ENCODE data around the gene NIPAL3.
A peak's percentile ranks its signal among the peaks of the same experiment; 100 is the strongest.

The NIPAL3 gene

DNA sequence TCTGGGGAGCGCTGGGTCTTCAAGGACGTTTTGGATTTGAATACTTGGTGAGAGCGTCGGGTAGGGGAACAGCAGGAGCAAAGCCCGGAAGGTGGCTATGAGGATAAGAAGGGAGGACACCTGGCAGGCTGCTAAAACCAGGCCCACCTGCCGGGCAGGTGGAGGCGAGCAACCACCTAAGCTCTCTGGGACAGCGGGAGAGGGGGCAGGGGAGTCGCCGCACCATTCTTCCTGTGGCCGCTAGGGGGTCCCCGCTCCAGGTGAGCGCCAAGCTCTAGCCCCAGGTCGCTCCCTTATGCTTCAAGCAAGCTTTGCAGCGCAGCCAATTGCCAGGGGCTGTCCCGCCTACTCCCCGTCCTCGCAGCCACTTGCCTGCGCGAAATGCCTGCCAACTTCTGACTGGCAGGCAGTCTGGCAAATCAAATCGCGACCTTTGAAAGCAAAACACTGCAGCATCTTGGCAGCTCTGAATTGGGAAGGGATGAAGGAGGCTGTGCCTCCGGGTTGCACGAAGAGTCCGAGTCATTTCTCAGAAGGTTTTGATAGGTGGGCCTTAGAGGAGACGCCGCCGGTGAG is at the start of gene NIPAL3:
TSS of gene NIPAL3 (plus strand) at position 469 of the 576 bp plus-strand sequence. CDS start 3,746 bp downstream, outside the sequence.
- peak; percentile 99 for DNase-seq (ENCODE audit: low spot score)

DNA sequence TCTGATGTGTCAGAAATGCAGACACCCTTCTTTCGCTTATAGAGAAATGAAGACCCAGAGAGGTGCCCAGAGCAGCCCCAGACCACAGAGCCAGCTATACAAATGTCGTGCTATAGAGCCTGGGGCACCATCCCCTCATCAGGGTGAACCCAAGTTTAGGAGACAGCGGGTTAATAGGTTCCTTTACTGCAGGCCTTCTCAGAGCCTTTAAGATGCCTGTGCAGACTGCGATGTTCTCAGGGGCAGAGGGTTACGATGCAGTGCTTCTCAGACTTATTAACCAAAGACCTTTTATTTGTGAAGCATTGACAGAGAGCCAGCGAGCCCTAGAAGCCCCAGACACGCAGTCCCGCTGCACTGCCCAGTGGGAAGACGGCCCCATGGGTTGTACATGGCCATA is 48.9 kb upstream of the NIPAL3 start:
- no peak for DNase-seq (ENCODE audit: low spot score)

DNA sequence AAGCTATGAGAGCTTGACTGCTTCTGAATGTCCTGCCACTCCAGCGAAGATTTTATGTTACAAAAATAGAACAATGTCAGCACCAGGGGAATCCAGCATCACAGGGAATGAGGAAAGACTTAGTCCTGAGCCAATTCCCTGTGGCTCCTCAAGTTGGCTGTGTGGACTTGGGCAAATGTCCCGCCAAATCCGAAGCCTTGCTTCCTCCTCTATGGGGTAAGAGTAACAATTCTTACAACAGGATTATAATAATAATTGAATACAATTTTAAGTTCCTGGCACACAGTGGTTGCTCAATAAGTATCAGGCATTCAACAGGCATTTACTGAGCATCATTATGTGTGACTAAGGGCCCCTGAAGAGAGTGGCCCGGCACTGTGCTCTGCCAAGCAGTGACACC is 46.4 kb upstream of the NIPAL3 start:
- peak; percentile 71 for DNase-seq (ENCODE audit: low spot score)

DNA sequence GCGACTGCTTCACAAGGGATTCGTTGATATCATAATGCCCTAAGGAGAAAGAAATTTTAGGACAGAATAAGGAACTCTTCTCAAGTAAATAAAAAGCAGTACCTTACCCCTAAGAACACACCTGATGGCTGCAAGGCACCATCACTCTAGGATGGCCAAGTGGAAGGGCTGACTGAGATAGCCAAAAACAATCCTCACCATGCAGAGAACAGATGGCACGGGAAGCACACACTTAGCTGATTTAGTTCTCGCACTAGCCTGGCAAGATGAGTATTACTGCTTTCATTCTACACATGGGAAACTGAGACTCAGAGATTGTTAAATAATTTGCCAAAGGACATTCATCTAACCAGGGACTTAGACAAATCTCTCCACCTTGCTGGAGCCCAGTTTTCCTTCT is 45.8 kb upstream of the NIPAL3 start:
- DNase-seq (ENCODE audit: low spot score): peak; percentile 94

DNA sequence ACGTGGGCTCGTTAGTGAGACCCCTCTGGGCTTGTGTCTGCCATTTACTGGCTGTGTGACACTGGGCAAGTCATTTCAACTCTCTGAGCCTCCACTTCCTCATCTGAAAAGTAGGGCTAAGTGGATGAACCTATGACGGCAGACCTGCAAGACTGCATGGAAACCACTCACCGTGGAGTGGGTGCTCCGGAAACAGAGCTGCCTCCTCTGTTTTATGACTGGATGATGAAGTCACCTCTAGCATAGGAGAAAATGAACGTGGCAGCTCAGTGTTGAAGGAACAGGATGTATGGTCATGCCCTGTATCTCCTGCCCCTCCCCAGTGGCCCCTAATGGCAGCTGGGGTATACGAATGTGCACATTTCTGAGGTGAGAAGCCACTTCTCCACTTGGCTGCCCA is 42.6 kb upstream of the NIPAL3 start:
- no peak for DNase-seq (ENCODE audit: low spot score)

DNA sequence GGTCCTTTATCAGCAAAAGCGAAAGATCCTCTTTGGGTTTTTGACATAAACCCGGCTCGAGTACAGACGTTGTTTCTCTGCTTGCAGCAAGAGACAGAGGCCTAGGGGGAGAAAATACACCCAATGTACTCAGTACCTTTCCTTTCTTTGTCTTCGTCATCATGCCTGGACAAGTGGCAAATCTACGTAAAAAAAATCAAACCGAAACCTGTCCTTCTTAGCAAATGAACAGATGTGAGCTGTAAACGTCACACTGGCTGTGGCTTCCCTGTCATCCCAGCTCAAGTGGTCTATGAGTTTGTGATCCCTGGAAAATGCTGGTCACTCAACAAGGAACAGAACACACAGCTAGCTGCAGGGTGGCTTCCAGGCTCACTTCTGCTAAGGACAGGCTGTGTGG is 41.9 kb upstream of the NIPAL3 start:
- no peak for DNase-seq (ENCODE audit: low spot score)

DNA sequence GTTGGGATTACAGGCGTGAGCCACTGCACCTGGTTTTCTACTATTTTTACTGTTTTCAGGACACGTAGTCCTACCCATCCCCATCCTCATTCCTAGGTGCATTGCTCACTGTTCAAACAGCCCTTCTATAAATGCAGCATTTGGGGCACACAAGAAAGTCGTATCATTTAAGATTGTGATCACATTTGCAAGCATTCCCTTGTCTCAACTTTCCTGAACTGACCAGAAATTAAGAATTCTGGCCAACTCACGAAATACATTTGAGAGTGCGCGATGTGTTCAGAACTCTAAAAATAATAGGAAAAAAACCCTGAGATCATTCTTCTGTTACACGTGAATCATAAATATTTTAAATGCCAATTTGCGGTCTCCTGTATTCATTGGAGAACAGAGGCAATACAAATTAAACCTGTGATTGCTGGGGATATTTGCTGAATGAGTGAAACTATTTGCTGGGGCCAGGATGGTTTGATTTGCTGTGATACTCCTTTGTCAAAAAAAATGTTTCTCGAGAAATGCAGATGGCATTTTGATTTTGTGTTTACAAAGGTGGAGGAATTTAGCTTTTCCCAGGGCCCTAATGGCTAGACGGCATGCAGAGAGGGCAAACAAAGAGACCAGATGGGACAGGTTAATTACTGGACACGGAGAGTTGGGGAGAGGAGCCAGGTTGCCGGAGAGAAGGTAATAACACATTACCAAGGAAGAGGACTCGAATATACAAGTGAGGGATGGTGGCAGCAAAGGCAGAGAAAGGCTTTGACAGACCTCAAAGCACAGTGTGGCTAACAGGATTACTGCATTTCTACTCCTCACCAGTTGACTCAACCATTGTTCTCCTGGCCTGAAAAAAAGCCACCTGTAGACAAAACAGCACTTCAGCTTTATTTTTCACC is 40.5 kb upstream of the NIPAL3 start:
- DNase-seq (ENCODE audit: low spot score): peak; percentile 98

DNA sequence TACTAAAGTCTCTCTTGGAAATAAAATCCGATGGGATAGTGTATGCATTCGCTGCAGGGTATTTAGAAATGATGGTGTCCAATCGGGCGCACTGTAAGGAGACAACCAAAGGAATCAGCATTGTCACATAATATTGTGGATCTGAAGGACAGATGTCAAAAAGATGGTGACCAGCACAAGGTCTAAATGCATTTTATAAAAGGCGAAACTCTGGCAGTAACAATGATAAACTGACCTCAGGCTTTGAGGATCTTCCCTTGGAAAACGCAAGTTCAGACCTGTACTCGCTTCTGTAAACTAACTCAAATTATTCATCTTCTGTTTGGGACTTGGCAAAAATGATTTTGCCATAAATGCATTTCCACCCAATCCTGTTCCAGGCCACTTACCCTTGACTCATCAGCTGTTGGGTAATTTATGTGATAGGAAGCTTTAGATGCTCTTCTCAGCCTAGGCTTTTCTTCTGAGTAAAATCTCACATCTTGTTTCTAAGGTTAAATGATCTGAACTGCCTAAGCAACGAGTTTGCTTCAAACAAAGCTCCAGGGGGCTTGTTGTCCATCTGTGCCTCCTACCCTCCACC is 35.8 kb upstream of the NIPAL3 start:
- no peak for DNase-seq (ENCODE audit: low spot score)

DNA sequence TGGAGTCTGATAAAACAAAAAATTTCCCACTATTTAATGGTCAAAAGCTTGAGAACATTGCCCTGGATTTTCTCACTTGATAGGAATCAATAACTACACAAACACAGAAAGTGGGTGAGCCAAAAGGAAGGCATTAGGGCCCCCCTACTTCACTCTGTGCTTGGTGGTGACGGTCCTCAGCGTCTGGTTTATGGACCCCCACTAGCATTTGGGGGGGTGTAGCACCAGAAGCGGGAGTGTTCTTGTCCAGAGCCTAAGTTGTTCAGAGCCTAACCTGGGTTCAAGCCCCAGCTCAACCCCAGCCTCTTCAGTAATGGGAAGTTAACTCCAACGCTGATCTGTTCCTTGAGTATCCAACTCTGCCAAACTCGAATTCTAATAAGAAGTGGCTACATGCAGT is 35.1 kb upstream of the NIPAL3 start:
- DNase-seq (ENCODE audit: low spot score): no peak

DNA sequence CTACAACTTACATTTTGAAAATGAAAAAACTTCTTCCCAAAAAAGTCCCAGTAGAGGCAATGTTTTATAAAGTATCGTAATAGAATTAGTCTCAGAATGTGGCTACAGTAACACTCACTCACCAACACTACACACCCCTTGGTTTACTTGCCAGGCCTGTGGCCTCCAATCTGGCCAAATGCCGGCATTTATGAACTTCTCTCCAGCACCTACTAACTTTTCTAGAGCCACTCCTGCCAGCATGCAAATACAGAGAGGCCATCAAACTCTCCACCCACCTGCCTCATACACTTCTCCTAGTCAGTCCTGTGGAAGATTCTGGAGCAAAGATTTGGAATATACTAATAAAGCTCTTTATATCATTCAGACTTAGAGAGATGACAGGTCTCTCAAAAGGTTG is 34.3 kb upstream of the NIPAL3 start:
- no peak for DNase-seq (ENCODE audit: low spot score)

DNA sequence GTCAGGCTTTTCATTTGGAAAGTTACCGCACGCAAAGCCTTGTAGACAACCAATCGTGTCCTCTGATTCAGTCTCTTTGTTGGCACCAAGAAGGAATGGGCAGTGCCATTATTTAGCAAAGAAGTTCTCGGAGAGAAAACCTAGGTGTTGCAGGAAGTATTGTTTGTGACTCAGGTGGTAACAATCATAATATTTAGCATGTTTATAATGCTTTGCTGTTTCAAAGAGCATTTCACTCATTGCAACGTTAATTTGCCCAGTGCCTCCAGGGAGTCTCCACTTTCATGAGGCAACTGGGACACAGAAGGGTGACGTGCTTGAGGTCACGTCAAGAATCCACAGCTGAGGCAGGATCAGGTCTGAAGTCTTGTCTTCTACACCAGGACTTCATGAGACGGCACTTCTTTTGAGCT is 33.4 kb upstream of the NIPAL3 start:
- no peak for DNase-seq (ENCODE audit: low spot score)

DNA sequence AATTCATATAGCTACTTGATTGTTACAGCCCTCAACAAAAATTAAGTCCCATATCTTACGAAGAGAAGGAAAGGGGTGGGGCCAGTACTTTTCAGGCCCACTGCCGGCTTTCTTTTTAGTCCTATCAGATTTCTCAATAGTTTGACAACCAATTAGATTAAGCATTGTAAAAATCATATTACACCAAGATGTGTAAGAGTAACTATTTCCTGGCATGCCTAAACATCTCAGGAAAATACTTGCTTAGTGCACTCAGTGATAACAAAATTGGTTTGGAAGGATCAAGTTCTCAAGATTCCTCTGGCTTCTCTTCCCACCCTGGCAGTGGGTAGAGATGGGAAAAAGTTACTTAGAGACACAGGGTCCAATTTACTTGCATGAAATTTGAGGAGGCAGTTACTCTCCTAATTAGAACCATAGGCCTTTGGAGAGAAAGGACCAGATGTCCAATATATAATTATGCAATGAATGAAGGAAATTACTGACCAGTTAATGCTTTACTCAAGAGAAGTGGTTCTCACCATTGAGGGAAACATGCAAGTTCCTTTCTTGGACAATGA is 32.1 kb upstream of the NIPAL3 start:
- no peak for DNase-seq (ENCODE audit: low spot score)

DNA sequence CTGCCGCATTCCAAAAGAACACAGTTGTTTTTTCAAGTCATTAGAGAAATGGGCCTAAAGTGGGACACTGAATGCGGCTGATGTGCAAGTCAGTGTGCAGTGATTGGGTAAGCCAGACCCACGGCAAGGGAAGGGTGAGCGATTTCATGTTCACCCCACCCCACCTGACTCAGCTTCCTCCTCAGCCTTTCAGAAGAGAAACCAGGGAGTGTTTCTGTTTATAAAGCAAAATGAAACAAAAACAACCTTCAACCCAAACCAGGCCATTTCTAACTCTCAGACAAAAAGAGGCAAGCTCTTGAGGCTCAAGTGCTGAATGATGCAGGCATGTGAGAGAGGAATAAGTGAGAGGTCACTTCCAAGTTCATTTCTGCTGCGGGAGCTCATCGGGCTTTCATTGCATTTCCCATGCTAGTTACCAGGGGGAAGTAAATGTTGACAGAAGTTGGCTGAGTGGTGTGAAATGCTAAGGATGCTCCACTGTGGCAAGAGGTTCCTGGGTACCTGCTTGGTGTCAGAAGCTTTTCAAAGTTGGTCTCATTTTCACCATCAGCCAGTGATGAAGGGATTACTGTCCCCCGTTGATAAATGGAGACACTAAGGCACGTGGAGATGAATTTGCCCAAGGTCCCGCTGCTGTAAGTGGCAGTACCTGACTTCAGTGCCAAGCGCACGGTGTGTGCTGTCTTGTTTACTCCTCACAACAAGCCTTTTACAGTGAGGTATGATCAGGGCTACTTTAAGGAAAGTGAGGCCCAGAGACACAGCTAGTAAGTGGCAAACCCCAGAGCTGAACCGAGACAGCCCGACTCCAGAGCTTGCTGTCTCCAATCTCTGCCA is 31.1 kb upstream of the NIPAL3 start:
- no peak for DNase-seq (ENCODE audit: low spot score)

DNA sequence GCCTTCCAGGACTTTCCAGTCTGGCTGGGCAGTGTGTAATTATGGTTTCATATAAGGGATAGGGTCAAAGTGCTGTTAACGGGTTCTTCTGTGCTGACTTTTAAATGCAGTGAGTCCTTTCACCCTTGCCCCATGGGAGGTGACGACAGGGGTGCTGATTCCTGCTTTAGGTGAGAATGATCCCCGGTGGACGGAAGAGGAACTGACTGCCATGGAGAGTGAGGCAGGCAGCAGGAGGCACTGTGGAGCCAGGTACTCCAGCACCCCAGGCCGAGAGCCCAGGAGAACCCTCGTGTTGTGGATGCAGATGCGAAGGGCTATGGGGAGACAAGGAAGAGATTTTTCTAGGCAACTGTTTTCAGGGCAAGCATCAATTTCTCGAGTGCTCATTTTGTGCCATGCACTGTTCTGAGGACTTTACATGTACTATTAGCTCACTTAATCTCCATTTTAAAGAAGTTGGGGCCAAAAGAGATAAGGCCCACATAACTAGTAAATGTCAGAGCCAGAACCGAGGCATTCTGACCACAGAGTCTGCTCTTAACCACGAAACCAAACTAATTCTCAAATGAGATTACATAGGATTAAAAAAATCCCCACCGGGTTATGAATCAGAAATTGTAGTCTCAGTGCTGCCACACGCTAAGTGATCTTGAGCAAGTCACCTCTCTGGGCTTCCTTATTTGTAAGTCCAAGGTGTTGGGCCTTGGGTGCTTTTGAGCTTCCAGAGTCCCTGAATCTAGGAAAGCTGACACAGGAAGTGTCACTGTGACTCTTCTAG is 30.3 kb upstream of the NIPAL3 start:
- DNase-seq (ENCODE audit: low spot score): no peak

DNA sequence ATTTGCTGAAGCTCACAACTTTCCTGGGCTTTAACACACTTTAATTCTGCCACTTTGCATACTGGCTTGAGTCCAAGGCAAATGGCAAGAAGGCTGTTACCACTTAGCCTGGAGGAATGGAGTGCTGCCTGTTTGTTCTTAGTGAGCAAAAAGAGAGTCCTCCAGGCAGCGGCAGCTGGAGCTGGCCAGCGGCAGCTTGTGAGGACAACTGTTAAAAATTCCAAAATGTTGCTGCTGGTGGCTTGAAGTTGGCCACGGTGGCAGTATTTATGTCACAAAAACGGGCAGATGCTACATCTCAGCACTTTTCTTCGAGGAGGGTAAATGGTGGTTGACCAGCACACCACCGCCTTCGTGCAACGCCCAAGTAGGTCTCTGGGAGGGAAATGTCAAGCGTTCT is 29.4 kb upstream of the NIPAL3 start:
- DNase-seq (ENCODE audit: low spot score): peak; percentile 31

DNA sequence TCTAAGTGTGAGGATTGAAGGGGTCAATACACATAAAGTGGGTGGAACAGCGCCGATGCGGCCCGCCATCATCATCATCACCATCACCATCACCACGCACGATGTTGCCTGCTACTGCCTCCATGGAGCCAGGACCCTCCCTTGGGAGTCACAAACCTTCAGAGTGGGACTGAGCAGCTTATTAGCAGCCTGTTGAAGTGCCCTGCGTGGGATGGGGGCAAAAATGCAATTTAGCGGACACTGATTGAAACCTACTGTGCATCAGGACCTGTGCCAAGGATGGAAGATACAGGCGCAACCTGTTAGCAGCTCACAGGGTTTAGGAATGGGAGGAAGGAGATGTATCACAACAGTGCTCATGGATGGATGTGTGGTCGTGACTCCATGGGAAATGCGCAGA is 28.7 kb upstream of the NIPAL3 start:
- no peak for DNase-seq (ENCODE audit: low spot score)

DNA sequence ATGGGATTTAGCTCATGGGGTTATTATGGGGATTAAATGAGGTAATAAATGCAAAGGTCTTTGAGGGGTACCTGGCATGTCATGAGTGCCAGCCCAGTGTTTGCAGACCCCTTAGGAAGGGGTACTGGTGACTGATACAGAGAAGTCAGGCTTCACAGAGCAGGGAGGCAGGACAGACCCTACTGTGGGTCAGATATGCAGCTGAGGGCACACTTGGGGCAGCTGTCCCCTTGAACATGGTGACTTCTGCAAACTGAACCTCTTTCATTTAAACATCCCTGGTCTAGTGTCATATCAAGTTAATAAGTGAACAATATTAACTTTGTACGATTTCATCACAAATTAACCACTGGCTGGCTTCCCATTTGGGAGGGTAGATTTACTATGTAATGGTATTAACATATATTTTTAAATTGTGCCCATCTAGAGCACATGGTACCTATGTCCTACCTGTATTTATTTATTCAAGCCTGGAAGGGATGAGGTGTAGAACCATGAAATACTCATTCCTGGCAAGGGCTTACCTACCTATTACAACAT is 27.9 kb upstream of the NIPAL3 start:
- DNase-seq (ENCODE audit: low spot score): no peak

DNA sequence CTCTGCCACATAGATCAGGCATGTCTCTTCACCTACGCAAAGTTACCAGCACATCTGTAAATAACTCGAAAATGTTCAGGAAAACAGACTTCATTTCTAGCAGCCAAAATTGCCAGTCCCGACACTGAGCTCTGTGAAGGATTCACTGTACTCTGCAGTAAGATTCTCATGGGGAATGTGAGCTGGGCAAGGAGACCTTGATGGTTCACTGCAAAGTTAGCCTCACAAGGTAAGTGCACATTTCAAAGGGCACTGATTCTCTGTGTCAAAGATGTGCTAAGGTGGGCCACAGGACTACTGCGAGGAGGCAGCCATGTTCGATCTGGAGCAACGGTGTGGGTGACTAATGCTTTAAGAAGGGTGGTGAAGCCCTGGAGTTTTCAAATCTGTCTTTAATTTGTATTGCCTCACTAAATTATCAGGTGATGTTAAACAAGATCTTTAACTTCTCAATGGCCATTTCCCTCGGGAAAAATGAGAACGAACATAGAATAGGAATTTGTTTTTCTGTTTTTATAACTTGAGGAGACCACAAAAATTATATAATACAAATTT is 27.2 kb upstream of the NIPAL3 start:
- no peak for DNase-seq (ENCODE audit: low spot score)

DNA sequence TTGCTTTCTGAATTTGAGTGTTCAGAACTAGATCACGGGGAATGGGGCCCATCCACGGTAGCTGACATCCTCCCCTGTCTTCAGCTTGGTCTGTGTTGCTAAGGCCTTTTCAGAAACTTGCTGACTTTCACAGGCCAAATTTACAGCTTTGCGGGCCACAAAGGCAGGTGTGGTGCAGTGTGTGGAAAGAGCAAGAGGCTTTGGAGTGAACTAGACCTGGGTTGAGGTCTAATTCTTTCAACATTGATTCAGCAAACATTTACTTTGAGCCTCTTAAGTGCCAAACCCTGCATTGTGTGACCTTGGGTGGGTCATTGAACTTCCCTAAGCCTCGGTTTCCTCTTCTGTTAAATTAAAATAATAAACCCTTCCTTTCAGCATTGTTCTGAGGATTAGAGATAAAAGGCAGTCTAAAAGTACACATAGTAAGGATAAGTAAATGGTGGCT is 26.3 kb upstream of the NIPAL3 start:
- DNase-seq (ENCODE audit: low spot score): no peak

Data from cerebellar cortex (tissue), 1 donor.